Medulla oblongata (tissue), 1 donor: ENCODE measurements around the gene IGSF9B.

Source experiments
- DNase-seq: peaks from one replicate; pipeline ENCODE4 v3.0.0-alpha.2; 2015; ENCODE audit errors: extremely low spot score

The IGSF9B gene

GRCh38 chr11:133953999-133954398 lies 2.8 kb downstream of the IGSF9B start:
- no peak for DNase-seq

DNA sequence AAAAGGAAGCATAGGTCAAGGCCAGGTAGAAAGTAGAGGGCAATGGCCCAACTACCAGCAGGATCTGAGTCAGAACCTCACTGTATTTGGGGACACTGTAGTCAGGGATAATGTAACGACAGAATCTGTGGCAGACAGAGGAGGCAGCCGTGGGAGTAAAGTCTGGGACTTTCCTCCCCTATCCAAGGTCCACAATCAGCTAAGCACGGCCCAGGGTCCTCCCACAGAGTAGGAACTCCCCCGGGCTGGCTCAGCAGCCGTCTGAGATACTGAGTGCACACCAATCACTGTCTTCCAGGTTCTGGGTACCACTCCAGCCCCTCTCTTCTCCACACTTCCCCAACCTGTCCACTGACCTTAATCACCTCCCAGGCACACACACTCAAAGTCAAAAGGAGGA lies 3.2 kb downstream of the IGSF9B start:
- DNase-seq: no peak

GRCh38 chr11:133952199-133953190 lies 4.3 kb downstream of the IGSF9B start:
- no peak for DNase-seq

- DNase-seq: peak; percentile 54
These were observed 5.2 kb downstream of the IGSF9B start for GRCh38 chr11:133951327-133952198.

DNA sequence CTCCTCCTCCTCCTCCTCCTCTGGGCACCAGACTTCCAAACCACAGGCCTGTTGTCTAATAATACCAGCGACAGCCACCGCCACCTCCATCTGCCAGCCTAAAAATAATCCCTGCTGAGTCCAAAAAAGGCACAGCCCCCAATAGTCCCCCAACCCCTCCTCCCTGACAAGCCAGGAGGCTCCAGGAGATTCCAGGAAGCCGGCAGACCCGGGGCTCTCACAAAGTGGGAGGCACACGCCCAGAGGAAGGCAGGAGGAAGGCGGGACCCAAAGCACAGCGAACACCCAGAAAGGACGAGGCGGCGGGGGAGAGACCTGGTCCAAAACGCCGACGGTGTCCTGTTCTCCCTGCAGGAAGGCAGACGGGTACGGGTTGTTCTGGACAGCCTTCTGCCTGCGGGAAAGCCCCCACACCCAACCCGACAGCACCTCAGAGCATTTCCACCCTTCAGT lies 5.9 kb downstream of the IGSF9B start:
- DNase-seq: no peak

GRCh38 chr11:133950421-133950820 lies 6.3 kb downstream of the IGSF9B start:
- DNase-seq: no peak

GRCh38 chr11:133949129-133949528 lies 7.6 kb downstream of the IGSF9B start:
- DNase-seq: no peak

- no peak for DNase-seq
These were observed 8.1 kb downstream of the IGSF9B start for GRCh38 chr11:133948711-133949110.

DNA sequence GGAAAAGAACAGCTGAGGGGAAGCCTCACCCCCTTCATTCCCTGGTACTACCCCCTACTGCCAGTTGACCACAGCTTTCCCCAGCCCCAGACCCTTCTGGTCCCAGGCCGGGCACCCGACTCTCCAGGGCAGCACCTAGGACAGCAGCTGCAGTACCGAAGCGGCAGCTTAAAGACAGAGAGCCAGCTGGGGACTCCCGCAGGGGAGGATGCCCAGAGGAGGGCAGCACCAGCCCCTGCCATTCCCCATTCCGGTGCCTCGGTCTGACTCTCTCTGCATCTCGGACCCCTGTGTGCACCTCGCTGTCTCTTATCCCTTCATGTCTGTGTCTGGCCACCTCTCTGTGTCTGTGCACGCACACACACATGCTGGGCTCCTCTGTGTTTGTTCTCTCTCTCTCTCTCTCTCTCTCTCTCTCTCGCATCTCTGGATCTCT lies 9.4 kb downstream of the IGSF9B start:
- DNase-seq: peak; percentile 38

DNA sequence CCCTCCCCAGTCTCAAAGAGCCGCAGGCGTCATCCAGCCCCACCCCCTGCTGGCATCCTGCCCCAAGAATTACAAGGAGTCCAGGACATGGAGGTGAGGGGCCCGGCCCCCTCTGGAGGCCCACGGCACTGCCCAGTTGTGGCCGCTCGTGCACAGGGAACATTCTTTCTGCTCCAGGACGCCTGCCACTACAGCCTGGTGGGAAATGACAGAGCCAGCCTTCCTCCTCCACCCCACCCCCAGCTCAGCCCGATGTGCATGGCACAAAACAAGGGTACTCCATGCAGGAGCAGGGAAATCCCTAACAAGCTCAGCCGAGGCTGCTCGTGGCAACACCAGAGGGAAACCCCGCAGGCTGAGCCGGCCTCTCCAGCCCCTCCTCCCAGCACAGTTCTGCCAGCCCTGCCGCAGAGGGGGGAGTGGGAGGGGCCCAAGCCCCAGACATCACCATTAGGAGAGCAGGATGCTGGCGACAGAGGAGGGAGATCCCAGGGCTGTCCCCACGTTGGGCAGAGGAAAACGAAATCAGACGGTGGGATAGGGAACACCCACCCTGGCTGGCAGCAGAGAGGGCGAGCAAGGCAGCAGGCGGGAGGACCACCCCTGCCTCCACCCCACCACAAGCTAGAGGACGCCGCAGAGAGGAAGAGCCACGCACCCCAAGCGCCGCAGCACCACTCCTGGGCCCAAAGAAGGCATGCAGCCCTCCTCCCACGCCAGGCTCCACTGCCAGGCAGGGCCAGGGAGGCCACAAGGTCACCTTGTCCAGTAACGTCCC lies 10.0 kb downstream of the IGSF9B start:
- no peak for DNase-seq

DNA sequence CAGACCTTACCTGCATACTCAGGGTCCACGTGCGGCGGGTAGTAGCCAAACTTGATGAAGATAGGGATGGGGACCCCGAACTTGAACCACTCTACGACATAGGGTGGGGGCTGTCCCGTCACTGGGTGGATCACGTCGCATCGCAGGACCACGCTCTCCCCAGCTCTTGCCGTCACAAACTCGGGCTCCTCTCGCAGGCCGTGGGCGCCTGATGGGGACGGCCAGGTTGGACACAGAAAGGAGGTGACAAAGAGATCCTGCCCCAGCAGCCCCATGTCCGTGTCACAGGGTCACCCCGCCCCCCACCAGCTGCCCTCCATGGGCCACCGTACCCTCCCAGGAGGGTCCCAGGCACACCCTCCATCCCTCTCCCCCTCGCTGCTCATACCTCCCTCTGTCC lies 10.7 kb downstream of the IGSF9B start:
- DNase-seq: no peak

DNA sequence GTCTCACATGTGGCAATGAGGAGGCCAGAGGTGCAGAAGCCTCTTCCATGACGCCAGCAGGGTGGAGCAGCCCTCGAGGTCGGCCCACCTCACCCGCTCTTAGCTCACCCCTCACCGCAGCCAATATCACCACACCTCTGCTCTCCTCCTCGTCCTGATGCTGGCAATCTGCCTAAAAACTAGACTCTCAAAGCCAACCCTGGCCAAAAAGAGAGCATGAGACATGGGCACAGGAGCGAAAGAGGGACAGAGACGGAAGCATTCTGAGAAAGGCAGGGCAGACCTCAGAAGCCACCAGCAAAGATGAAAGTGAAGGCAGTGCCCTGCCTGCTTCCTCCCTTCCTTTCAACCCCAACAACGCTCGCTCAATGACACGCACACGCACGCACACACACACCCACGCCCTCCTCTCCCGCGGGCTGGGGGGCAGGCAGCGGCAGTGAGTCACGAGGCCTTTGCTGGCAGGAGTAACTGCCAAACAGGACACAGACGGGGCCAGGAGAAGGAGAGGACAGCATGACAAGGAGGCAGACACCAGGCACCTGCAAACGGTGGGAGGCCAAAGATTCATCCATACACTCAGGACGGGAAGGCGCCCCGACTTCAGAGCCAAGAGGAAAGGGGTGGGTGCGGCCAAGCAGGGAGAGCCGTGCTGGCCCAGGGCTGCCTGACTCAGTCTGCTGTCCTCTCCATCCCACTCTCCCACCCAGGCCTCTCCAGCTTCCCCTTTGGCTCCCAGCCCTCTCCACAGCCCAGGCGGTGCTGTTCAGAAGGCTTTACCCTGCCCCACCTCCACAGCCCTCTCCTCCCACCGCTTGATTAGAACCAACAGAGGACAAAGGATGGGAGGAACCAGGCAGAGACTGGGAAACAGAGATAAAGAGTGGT lies 11.4 kb downstream of the IGSF9B start:
- no peak for DNase-seq

DNA sequence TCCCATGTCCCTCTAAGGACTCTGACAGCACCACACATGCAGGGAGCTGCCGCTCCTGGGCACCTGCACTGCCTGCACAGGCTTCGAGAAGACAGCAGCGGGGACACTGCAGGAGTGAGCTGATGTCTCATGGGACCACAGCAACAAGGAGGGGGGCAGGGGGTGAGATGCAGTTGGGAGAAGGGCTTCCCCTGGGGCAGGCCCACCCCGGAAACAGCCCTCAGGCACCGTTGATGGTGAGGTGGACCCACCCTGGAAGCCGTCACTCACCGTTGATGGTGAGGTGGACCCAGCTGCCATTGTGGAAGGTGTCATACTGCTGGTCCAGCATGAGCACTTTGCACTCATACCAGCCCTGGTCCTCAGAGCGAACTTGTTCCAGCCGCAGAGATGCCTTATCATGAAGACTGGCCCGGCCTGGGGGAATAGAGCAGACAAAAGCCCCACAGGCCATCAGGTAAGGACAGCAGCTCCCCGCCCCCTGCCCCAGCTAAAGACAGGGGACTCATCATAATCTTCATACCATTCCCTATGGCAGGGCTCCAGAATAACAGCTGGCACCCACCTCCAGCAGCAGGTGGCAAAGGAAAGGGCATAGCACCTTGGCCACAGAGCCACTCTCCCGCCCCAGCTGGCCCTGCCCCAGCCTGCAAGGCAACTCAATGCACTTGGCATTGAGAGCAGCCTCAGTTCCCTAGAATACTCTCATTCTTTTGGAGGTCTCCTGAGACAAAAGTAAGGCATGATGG lies 12.6 kb downstream of the IGSF9B start:
- no peak for DNase-seq

- DNase-seq: no peak
These were observed 14.2 kb downstream of the IGSF9B start for GRCh38 chr11:133942577-133942976.

DNA sequence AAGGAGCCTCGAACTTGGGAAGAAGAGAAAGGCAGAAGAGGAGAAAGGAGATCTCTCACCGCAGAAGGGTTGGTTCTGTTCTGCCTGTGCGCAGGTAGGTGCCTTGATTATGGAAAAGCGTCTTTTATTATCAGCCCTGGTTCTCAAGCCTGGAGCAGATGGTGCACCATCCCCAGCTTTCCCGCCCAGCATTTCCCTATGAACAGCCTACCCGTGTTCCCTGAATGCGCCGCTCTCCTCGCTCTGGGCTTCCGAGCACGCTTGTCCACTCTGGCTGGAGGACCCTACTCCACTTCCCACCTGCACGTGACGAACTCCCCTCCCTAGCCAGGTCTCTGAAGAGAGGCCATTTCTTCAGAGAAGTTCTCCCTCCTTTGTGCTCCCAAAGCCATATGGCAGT lies 15.2 kb downstream of the IGSF9B start:
- DNase-seq: no peak

DNA sequence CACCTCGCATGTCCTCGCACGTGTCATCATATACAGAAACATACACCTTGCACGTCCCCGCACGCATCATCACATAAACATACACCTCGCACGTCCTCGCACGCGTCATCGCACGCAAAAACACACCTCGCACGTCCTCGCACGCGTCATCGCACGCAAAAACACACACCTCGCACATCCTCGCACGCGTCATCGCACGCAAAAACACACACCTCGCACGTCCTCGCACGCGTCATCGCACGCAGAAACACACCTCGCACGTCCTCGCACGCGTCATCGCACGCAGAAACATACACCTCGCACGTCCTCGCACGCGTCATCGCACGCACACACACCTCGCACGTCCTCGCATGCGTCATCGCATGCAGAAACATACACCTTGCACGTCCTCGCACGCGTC lies 16.7 kb downstream of the IGSF9B start:
- no peak for DNase-seq

DNA sequence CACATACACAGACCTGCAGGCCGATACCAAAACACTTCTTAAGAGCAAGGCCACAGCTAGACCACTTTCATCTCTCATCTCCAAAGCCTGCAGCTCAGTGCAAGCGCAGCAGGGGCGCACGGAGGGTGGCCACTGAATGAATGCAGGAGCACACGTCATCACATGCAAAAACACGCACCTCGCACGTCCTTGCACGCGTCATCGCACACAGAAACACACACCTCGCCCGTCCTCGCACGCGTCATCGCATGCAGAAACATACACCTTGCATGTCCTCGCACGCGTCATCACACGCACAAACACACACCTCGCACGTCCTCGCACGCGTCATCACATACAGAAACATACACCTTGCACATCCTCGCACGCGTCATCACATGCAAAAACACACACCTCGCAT lies 17.2 kb downstream of the IGSF9B start:
- DNase-seq: no peak

- no peak for DNase-seq
These were observed 18.6 kb downstream of the IGSF9B start for GRCh38 chr11:133938166-133938565.

DNA sequence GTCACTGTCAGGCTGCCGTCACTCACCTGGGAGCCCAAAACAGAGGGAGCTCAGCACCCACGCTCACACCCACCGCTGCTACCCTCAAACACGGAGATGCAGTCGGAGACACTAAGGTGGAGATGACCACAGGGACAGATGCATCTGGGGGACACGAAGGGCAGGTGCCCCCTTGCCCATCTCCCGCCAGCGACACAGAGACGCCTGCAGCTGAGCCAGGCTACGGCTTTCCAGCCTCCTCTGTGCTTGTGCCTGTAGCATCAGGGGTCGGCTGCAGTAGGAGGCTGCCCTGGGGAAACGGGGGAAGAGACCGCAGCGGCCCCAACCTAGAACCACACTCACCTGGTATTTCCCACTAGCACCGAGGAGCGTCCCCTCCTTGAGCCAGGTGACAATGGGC lies 19.3 kb downstream of the IGSF9B start:
- no peak for DNase-seq

GRCh38 chr11:133937015-133937414 lies 19.8 kb downstream of the IGSF9B start:
- no peak for DNase-seq
